OCI-LY7 (cell line): ENCODE data around the gene KAZN. TPM values are rescaled to one million over a fixed set of nuclear protein-coding genes. Genes with fewer than 3 reads are reported as not detected.

Source experiments
- BruUV-seq: library from RNA; stranded (reverse); fragments of 400-500 nt; replicated peaks from 2 replicates; lab custom pipeline; 2021; lab: Mats Ljungman, UMichigan
- CTCF ChIA-PET: fragments of 300-600 bp; sonication (Branson Sonifier 250); formaldehyde crosslinking; loops from one replicate; lab custom pipeline; 2022; ENCODE audit warnings: antibody characterized with exemption; ENCODE audit not compliant: unreplicated experiment; lab: Charles Lee
- POLR2A ChIA-PET: fragments of 300-600 bp; sonication (Branson Sonifier 250); formaldehyde crosslinking; loops from one replicate; lab custom pipeline; 2022; ENCODE audit warnings: antibody characterized with exemption; lab: Charles Lee
- DNase-seq: peaks from one replicate; pipeline ENCODE4 v3.0.0-alpha.2; 2015; ENCODE audit warnings: low spot score
- H2AFZ ChIP-seq: fragments of 200-600 bp; sonication (generic), shearing (Covaris generic); 2 replicates; pipeline ENCODE4 v1.6.1; 2014; ENCODE audit warnings: mild to moderate bottlenecking, antibody characterized with exemption, low read length, moderate library complexity
- H3K27ac ChIP-seq: fragments of 200-600 bp; sonication (generic); 2 replicates; pipeline ENCODE4 v1.5.1; 2014; ENCODE audit warnings: mixed run types, low read depth, mild to moderate bottlenecking, moderate library complexity, low read length, inconsistent platforms; ENCODE audit not compliant: poor library complexity, severe bottlenecking
- H3K36me3 ChIP-seq: fragments of 200-600 bp; sonication (generic); 2 replicates; pipeline ENCODE4 v1.6.1; 2014; ENCODE audit warnings: mild to moderate bottlenecking, antibody characterized with exemption, low read length, moderate library complexity, mixed read lengths; ENCODE audit not compliant: insufficient read depth
- H3K4me1 ChIP-seq: fragments of 200-600 bp; sonication (generic); 2 replicates; pipeline ENCODE4 v1.5.1; 2014; ENCODE audit warnings: mild to moderate bottlenecking, low read length; ENCODE audit not compliant: insufficient read depth, poor library complexity, severe bottlenecking
- H3K4me2 ChIP-seq: fragments of 200-600 bp; sonication (generic); 2 replicates; pipeline ENCODE4 v1.6.1; 2014; ENCODE audit warnings: mild to moderate bottlenecking, low read length
- H3K4me3 ChIP-seq: fragments of 200-600 bp; sonication (generic); 2 replicates; pipeline ENCODE4 v1.5.1; 2014; ENCODE audit warnings: mild to moderate bottlenecking, low read depth, low read length; ENCODE audit not compliant: poor library complexity, severe bottlenecking
- H3K79me2 ChIP-seq: fragments of 200-600 bp; sonication (generic); 2 replicates; pipeline ENCODE4 v1.6.1; 2016; ENCODE audit warnings: low read depth, mild to moderate bottlenecking, low read length, moderate library complexity, mixed read lengths; ENCODE audit not compliant: insufficient read depth
- H3K9me2 ChIP-seq: fragments of 200-600 bp; sonication (generic); 2 replicates; pipeline ENCODE4 v1.6.1; 2016; ENCODE audit warnings: mild to moderate bottlenecking, low read length, mixed read lengths; ENCODE audit not compliant: insufficient read depth
- H3K9me3 ChIP-seq: fragments of 200-600 bp; sonication (generic); 2 replicates; pipeline ENCODE4 v1.6.1; 2014; ENCODE audit warnings: mild to moderate bottlenecking, mixed run types, low read length, mixed read lengths
- H4K20me1 ChIP-seq: fragments of 200-600 bp; sonication (generic); 2 replicates; pipeline ENCODE4 v1.6.1; 2014; ENCODE audit warnings: mild to moderate bottlenecking, antibody characterized with exemption, low read length, moderate library complexity, mixed read lengths; ENCODE audit not compliant: insufficient read depth
- CTCF ChIP-seq: fragments of 200-600 bp; sonication (generic); conservative IDR thresholded peaks from 2 replicates; pipeline ENCODE4 v1.5.1; 2014; ENCODE audit warnings: mild to moderate bottlenecking, antibody characterized with exemption, low read length, moderate library complexity, mixed read lengths
- EZH2phosphoT487 ChIP-seq: fragments of 200-600 bp; sonication (generic); IDR thresholded peaks from 2 replicates; pipeline ENCODE4 v1.6.1; 2018; ENCODE audit warnings: low read depth, borderline replicate concordance, mild to moderate bottlenecking, mixed run types, antibody characterized with exemption, low read length, moderate library complexity, mixed read lengths
- intact Hi-C: fragments of 100-400 bp; cut with micrococcal nuclease; formaldehyde crosslinking; loops from one replicate; pipeline ENCODE4 v1.10.0; 2022; ENCODE audit not compliant: unreplicated experiment
- total RNA-seq, 2 experiments: library from RNA; depleted of rRNA in 1 of 2; stranded (reverse); fragments of >200 nt in 1 of 2; shearing (Covaris generic) in 1 of 2; gene quantifications; 2 replicates each; pipeline ENCODE4 v1.2.3, GENCODE V29; 2014 to 2022

The KAZN gene
- total RNA-seq, 2 experiments from 2014 or later = 0.40 to 2.4 TPM

GRCh38 chr1:14949836-14950713 is 351.6 kb downstream of the KAZN start:
- Histone ChIP-seq H2AFZ (no peak overlapping the region), H3K79me2 (no peaks in the 10 kb centered on the region), H3K4me2 (no peak overlapping the region), H3K27ac (no peak overlapping the region), H3K4me1 (no peaks in the 10 kb centered on the region), H4K20me1 (no peaks in the 10 kb centered on the region), H3K36me3 (no peaks in the 10 kb centered on the region), H3K9me2 (no peaks in the 10 kb centered on the region), H3K4me3 (no peak overlapping the region), H3K9me3 (no peaks in the 10 kb centered on the region)
- no peak for TF ChIP-seq CTCF
- no peak for TF ChIP-seq EZH2phosphoT487
- POLR2A ChIA-PET = no interaction called here
- DNase-seq = no peak
- CTCF ChIA-PET = no interaction called here
- BruUV-seq = no TSS peak
- intact Hi-C loops = no loop called here

- no peaks in the 10 kb centered on the region for H3K36me3 ChIP-seq
- TF ChIP-seq CTCF (no peak), EZH2phosphoT487 (no peak)
- no peaks in the 10 kb centered on the region for H4K20me1 ChIP-seq
- H3K4me1 ChIP-seq = no peaks in the 10 kb centered on the region
- BruUV-seq = no TSS peak
- no peaks in the 10 kb centered on the region for H3K9me3 ChIP-seq
- no peak overlapping the region for H3K27ac ChIP-seq
- H2AFZ ChIP-seq = no peak overlapping the region
- POLR2A ChIA-PET = no interaction called here
- no peak for DNase-seq
- intact Hi-C loops = no loop called here
- H3K4me2 ChIP-seq = no peak overlapping the region
- no peaks in the 10 kb centered on the region for H3K79me2 ChIP-seq
- no peaks in the 10 kb centered on the region for H3K9me2 ChIP-seq
- CTCF ChIA-PET = no interaction called here
- no peak overlapping the region for H3K4me3 ChIP-seq
Observed at GRCh38 chr1:14951766-14952165, 353.3 kb downstream of the KAZN start.
